SU-DHL-6 (cell line): ENCODE results near the gene KSR2.

Source experiments
- H2AFZ ChIP-seq: fragments of 200-600 bp; sonication (generic); 2 replicates; pipeline ENCODE4 v1.6.1; 2014; ENCODE audit warnings: low read depth, mild to moderate bottlenecking, moderate library complexity, mixed read lengths, antibody characterized with exemption, low read length; ENCODE audit not compliant: severe bottlenecking
- H3F3A ChIP-seq: fragments of 200-600 bp; shearing (Covaris generic); 2 replicates; pipeline ENCODE4 v1.6.0; 2016; ENCODE audit warnings: antibody characterized with exemption, mild to moderate bottlenecking; ENCODE audit not compliant: insufficient read depth
- H3K27ac ChIP-seq: fragments of 200-600 bp; sonication (generic); 2 replicates; pipeline ENCODE4 v1.5.1; 2016; ENCODE audit warnings: low read depth, mild to moderate bottlenecking, low read length, moderate library complexity, mixed read lengths
- H3K27me3 ChIP-seq: fragments of 200-600 bp; sonication (generic), shearing (Covaris generic); 2 replicates; pipeline ENCODE4 v1.6.0; 2014; ENCODE audit warnings: mild to moderate bottlenecking, low read length
- H3K36me3 ChIP-seq: fragments of 200-600 bp; sonication (generic); 2 replicates; pipeline ENCODE4 v1.6.1; 2014; ENCODE audit warnings: mild to moderate bottlenecking, low read length, mixed read lengths
- H3K4me2 ChIP-seq: fragments of 300-600, 200-600 bp; shearing (Covaris generic), sonication (generic); 2 replicates; pipeline ENCODE4 v1.6.0; 2014; ENCODE audit warnings: low read length, low read depth, mild to moderate bottlenecking; ENCODE audit not compliant: poor library complexity, severe bottlenecking
- H3K4me3 ChIP-seq: fragments of 200-600 bp; sonication (generic); 2 replicates; pipeline ENCODE4 v1.5.1; 2014; ENCODE audit warnings: antibody characterized with exemption, low read length, mild to moderate bottlenecking, mixed read lengths; ENCODE audit not compliant: insufficient read depth, poor library complexity, severe bottlenecking
- H3K79me2 ChIP-seq: fragments of 200-600 bp; sonication (generic); 2 replicates; pipeline ENCODE4 v1.6.1; 2014; ENCODE audit warnings: mild to moderate bottlenecking, low read length, moderate library complexity; ENCODE audit not compliant: insufficient read depth
- H3K9ac ChIP-seq: fragments of 200-600 bp; sonication (generic); 2 replicates; pipeline ENCODE4 v1.7.0; 2014; ENCODE audit warnings: mild to moderate bottlenecking, low read length
- H3K9me2 ChIP-seq: fragments of 200-600 bp; sonication (generic); replicated peaks from 2 replicates; pipeline ENCODE4 v1.6.1; 2014; ENCODE audit warnings: low read length; ENCODE audit not compliant: insufficient read depth
- H3K9me3 ChIP-seq: fragments of 200-600 bp; sonication (generic); 2 replicates; pipeline ENCODE4 v1.6.1; 2014; ENCODE audit warnings: low read length, mixed read lengths; ENCODE audit not compliant: insufficient read depth
- H4K20me1 ChIP-seq: fragments of 200-600 bp; sonication (generic); 2 replicates; pipeline ENCODE4 v1.6.1; 2014; ENCODE audit warnings: low read depth, mild to moderate bottlenecking, antibody characterized with exemption, low read length, moderate library complexity, mixed read lengths
- EZH2phosphoT487 ChIP-seq: fragments of 200-600 bp; sonication (generic), shearing (Covaris generic); conservative IDR thresholded peaks from 2 replicates; pipeline ENCODE4 v1.6.1; 2018; ENCODE audit warnings: mild to moderate bottlenecking, antibody characterized with exemption, low read length, moderate library complexity, mixed read lengths
- TF ChIP-seq, protein P1 (sequence below): fragments of 200-600 bp; sonication (generic); IDR thresholded peaks from one replicate; pipeline ENCODE4 v1.5.1; 2017; ENCODE audit warnings: antibody characterized with exemption, mild to moderate bottlenecking, low read length, moderate library complexity; ENCODE audit not compliant: insufficient read depth, poor library complexity, severe bottlenecking

Gene KSR2

DNA sequence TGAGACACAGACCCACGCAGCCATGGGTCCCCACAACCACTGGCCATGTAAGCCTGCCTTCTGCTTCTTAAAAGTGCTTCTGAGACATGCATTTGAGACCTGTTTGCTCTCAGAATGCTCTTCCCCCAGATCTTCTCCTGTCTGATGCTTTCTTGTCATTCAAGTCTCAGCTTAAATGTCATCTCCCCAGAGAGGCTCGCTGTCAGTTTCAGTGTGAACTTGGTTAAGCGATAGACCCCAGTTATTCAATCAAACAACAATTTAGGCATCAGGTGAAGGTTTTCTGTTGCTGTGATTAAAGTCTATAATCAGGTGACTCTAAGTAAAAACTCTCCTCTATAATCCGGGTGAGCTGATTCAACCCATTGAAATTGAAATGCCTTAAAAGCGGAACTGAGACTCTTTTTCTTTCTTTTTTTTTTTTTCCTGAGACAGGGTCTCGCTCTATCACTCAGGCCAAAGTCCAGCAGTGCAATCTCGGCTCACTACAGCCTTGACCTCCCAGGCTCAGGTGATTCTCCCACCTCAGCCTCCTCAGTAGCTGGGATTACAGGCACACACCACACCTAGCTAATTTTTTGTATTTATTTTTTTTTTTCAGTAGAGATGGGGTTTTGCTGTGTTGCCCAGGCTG, 123.4 kb downstream of the KSR2 start:
- Histone ChIP-seq H3K9me2 (no peaks in the 10 kb centered on the region), H3K36me3 (no peaks in the 10 kb centered on the region), H4K20me1 (no peaks in the 10 kb centered on the region), H3K9me3 (no peaks in the 10 kb centered on the region), H3K9ac (no peak overlapping the region), H3K4me2 (no peak overlapping the region), H3K27ac (no peak overlapping the region), H3K79me2 (no peaks in the 10 kb centered on the region), H3K4me3 (no peak overlapping the region), H3F3A (no peaks in the 10 kb centered on the region), H2AFZ (no peak overlapping the region), H3K27me3 (0 out of 2 replicates have a peak, but pooled peaks cover 3% of the 10 kb centered on the region)
- TF ChIP-seq, protein P1, sequence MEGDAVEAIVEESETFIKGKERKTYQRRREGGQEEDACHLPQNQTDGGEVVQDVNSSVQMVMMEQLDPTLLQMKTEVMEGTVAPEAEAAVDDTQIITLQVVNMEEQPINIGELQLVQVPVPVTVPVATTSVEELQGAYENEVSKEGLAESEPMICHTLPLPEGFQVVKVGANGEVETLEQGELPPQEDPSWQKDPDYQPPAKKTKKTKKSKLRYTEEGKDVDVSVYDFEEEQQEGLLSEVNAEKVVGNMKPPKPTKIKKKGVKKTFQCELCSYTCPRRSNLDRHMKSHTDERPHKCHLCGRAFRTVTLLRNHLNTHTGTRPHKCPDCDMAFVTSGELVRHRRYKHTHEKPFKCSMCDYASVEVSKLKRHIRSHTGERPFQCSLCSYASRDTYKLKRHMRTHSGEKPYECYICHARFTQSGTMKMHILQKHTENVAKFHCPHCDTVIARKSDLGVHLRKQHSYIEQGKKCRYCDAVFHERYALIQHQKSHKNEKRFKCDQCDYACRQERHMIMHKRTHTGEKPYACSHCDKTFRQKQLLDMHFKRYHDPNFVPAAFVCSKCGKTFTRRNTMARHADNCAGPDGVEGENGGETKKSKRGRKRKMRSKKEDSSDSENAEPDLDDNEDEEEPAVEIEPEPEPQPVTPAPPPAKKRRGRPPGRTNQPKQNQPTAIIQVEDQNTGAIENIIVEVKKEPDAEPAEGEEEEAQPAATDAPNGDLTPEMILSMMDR = no peak
- TF ChIP-seq EZH2phosphoT487 = no peak

DNA sequence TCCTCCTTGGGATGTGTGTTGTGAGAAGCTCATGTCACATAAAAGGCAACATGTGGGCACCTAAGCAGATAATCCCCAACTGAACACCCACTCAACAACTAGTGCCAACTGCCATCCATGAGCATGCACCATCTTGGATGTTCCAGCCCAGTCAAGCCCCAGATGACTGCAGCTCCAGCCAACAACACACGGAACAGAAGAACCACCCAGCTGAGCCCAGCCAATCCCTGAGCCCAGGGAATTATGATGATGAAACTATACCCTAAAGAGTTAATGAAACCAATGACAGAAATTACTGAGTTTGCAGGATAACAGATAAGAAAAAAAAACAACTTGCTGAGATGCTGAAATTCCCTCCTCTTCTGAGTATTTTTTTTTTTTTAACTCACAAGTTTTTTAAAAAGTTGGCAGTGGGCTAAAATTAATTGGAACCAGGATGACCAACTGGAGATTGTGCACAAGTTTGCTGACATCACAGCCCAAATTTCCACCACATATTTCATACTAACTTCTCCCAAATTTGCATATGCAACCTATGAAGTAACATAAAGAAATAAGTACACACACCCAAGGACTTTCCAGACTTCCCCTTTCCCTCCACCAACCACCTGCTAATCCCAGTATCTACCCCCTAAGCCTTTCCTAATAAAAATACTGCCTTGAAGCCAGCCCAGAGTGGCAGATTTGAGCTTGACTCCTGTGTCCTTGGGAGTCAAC, 124.5 kb downstream of the KSR2 start:
- TF ChIP-seq, protein P1 = no peak
- TF ChIP-seq EZH2phosphoT487 = no peak
- H3K9ac ChIP-seq = no peak overlapping the region
- H3K4me2 ChIP-seq = no peak overlapping the region
- no peaks in the 10 kb centered on the region for H4K20me1 ChIP-seq
- H2AFZ ChIP-seq = no peak overlapping the region
- H3K27me3 ChIP-seq = 0 out of 2 replicates have a peak, but pooled peaks cover 3% of the 10 kb centered on the region
- no peak overlapping the region for H3K4me3 ChIP-seq
- H3K9me3 ChIP-seq = no peaks in the 10 kb centered on the region
- H3K27ac ChIP-seq = no peak overlapping the region
- H3K79me2 ChIP-seq = no peaks in the 10 kb centered on the region
- H3K36me3 ChIP-seq = no peaks in the 10 kb centered on the region
- no peaks in the 10 kb centered on the region for H3F3A ChIP-seq
- no peaks in the 10 kb centered on the region for H3K9me2 ChIP-seq

DNA sequence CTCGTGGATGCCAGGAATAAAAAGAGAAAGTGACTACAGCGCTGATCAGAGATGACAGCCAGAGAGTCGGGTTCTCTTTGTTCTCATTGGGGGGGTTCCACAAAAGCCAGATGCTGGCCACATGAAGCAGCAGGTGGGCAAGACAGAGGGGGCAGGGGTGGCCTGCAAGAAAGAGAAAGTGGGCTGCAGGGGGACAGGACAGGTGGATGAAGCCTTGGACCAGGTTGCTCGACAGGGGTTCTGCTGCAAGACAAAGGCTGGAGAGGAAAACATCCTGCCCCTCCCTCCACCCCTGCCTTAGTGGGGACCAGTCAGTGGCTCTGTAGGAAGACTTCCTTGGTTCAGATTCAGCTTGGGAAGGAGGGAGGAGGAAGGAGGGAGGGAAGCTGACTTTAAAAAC, 126.2 kb downstream of the KSR2 start:
- H3K27ac ChIP-seq = no peak overlapping the region
- H3F3A ChIP-seq = no peaks in the 10 kb centered on the region
- TF ChIP-seq, protein P1 = no peak
- TF ChIP-seq EZH2phosphoT487 = no peak
- no peak overlapping the region for H3K4me3 ChIP-seq
- H3K36me3 ChIP-seq = no peaks in the 10 kb centered on the region
- no peaks in the 10 kb centered on the region for H3K9me2 ChIP-seq
- H3K79me2 ChIP-seq = no peaks in the 10 kb centered on the region
- no peak overlapping the region for H3K4me2 ChIP-seq
- H3K27me3 ChIP-seq = no peaks in the 10 kb centered on the region
- no peaks in the 10 kb centered on the region for H4K20me1 ChIP-seq
- no peaks in the 10 kb centered on the region for H3K9me3 ChIP-seq
- H3K9ac ChIP-seq = no peak overlapping the region
- H2AFZ ChIP-seq = no peak overlapping the region
